ENCODE results near the gene PHACTR3. TPM values are rescaled to one million over a fixed set of nuclear protein-coding genes. Genes with fewer than 3 reads are reported as not detected.

PHACTR3 gene
- total RNA-seq, 1 donor from 2014 or later, result not detected

DNA sequence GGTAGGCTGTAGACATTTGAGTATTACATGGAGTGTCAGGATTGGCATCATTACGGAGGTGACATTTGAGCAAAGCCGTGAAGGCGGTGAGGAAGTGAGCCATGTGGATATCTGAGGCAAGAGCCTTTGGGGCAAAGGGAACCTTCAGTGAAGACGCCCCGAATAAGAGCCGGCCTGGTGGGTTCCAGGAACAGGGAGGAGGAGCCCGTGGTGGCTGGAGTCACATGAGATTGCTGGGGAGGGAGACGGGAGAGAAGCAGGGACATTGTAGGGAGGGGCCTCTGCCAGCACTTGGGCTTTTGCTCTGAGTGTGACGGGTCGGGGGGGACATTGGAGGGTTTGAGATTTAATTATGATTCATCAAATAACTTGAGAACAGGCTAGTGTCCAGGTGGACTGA is 78.3 kb downstream of the PHACTR3 start:
- H3K27me3 Mint-ChIP-seq (ENCODE audit: low read depth), result peaks cover 19% of the 10 kb centered on the region
- H3K4me1 Mint-ChIP-seq (ENCODE audit: low read depth), result no peaks in the 10 kb centered on the region
- H3K4me3 Mint-ChIP-seq (ENCODE audit: unreplicated experiment), result no peak overlapping the region
- no peaks in the 10 kb centered on the region for H3K9me3 Mint-ChIP-seq (ENCODE audit: low read depth)
- no peaks in the 10 kb centered on the region for H3K36me3 Mint-ChIP-seq (ENCODE audit: low read depth)
- DNase-seq (ENCODE audit: low spot score), result no peak
- H3K27ac Mint-ChIP-seq (ENCODE audit: unreplicated experiment), result no peak overlapping the region
- no peak for TF ChIP-seq CTCF (IDR thresholded peaks at IDR 0.05)

- no peak overlapping the region for H3K4me3 Mint-ChIP-seq (ENCODE audit: unreplicated experiment)
- no peak for TF ChIP-seq CTCF (IDR thresholded peaks at IDR 0.05)
- no peaks in the 10 kb centered on the region for H3K4me1 Mint-ChIP-seq (ENCODE audit: low read depth)
- H3K9me3 Mint-ChIP-seq (ENCODE audit: low read depth), result no peaks in the 10 kb centered on the region
- DNase-seq (ENCODE audit: low spot score), result no peak
- no peaks in the 10 kb centered on the region for H3K36me3 Mint-ChIP-seq (ENCODE audit: low read depth)
- H3K27me3 Mint-ChIP-seq (ENCODE audit: low read depth), result peaks cover 14% of the 10 kb centered on the region
- no peak overlapping the region for H3K27ac Mint-ChIP-seq (ENCODE audit: unreplicated experiment)
Measured at GRCh38 chr20:59683181-59683580, 78.8 kb downstream of the PHACTR3 start.

DNA sequence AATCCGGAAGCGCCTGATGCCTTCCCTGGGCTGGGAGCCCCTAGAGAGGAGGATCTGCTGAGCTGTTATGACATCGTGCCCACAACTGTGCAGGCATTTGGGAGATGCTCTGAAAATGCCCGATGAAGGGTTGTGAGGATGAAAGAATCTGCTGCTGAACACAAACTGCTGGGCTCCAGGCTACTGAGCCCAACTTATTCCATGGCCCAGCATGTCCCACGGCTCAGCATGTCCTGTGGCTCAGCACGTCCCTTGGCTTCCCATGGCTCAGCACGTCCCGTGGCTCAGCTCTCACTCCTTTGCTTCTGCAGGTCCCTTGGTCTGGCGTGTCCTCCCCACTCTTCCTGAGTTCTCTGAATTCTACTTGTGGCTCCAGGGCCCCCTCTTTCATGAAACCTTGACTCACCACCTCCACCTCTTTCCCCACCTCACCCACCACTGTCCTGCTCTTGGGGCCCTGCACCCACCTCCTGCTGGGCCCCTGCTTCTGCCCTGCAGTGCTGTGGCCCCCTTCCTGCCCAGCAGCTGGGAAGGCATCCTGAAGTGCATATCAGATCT is 80.4 kb downstream of the PHACTR3 start:
- no peaks in the 10 kb centered on the region for H3K4me1 Mint-ChIP-seq (ENCODE audit: low read depth)
- no peak overlapping the region for H3K27ac Mint-ChIP-seq (ENCODE audit: unreplicated experiment)
- H3K4me3 Mint-ChIP-seq (ENCODE audit: unreplicated experiment), result no peak overlapping the region
- peaks cover 6% of the 10 kb centered on the region for H3K27me3 Mint-ChIP-seq (ENCODE audit: low read depth)
- no peak for TF ChIP-seq CTCF (IDR thresholded peaks at IDR 0.05)
- no peaks in the 10 kb centered on the region for H3K9me3 Mint-ChIP-seq (ENCODE audit: low read depth)
- no peak for DNase-seq (ENCODE audit: low spot score)
- no peaks in the 10 kb centered on the region for H3K36me3 Mint-ChIP-seq (ENCODE audit: low read depth)

- H3K36me3 Mint-ChIP-seq (ENCODE audit: low read depth), result no peaks in the 10 kb centered on the region
- H3K4me3 Mint-ChIP-seq (ENCODE audit: unreplicated experiment), result no peak overlapping the region
- H3K27me3 Mint-ChIP-seq (ENCODE audit: low read depth), result peaks cover 7% of the 10 kb centered on the region
- no peak for DNase-seq (ENCODE audit: low spot score)
- TF ChIP-seq CTCF (IDR thresholded peaks at IDR 0.05), result no peak
- no peaks in the 10 kb centered on the region for H3K4me1 Mint-ChIP-seq (ENCODE audit: low read depth)
- H3K27ac Mint-ChIP-seq (ENCODE audit: unreplicated experiment), result no peak overlapping the region
- no peaks in the 10 kb centered on the region for H3K9me3 Mint-ChIP-seq (ENCODE audit: low read depth)
Measured at GRCh38 chr20:59686404-59687346, 82.3 kb downstream of the PHACTR3 start.

- DNase-seq (ENCODE audit: low spot score), result no peak
- H3K4me1 Mint-ChIP-seq (ENCODE audit: low read depth), result no peaks in the 10 kb centered on the region
- no peak overlapping the region for H3K4me3 Mint-ChIP-seq (ENCODE audit: unreplicated experiment)
- no peaks in the 10 kb centered on the region for H3K9me3 Mint-ChIP-seq (ENCODE audit: low read depth)
- no peak overlapping the region for H3K27ac Mint-ChIP-seq (ENCODE audit: unreplicated experiment)
- H3K36me3 Mint-ChIP-seq (ENCODE audit: low read depth), result no peaks in the 10 kb centered on the region
- TF ChIP-seq CTCF (IDR thresholded peaks at IDR 0.05), result no peak
- peaks cover 4% of the 10 kb centered on the region for H3K27me3 Mint-ChIP-seq (ENCODE audit: low read depth)
Measured at GRCh38 chr20:59688356-59688755, 84.0 kb downstream of the PHACTR3 start.
